ENCODE data around the gene SLC16A8.
"Not testable (repeated sequence)": the region's sequence is repeated elsewhere in the genome, so short reads cannot be mapped to it uniquely, and the experiment has no call there.

Gene SLC16A8

GRCh38 chr22:38081941-38082828, 1.8 kb downstream of the SLC16A8 start:
- in situ Hi-C loops (cut with HindIII; ENCODE audit: low sequenced_read_pairs) = no loop called here
- TF ChIP-seq CTCF (IDR thresholded peaks at IDR 0.05; ENCODE audit: low read depth, low read length, missing control alignments) = no peak
- no peak for DNase-seq (ENCODE audit: low read depth)
- H3K4me3 ChIP-seq (ENCODE audit: low read depth, low read length) = no peak overlapping the region

- no peak for TF ChIP-seq CTCF (IDR thresholded peaks at IDR 0.05; ENCODE audit: low read depth, low read length, missing control alignments)
- no peak overlapping the region for H3K4me3 ChIP-seq (ENCODE audit: low read depth, low read length)
- no peak for DNase-seq (ENCODE audit: low read depth)
- in situ Hi-C loops (cut with HindIII; ENCODE audit: low sequenced_read_pairs) = no loop called here
These were observed 2.4 kb downstream of the SLC16A8 start for GRCh38 chr22:38081636-38081940.

- in situ Hi-C loops (cut with HindIII; ENCODE audit: low sequenced_read_pairs) = no loop called here
- no peak for TF ChIP-seq CTCF (IDR thresholded peaks at IDR 0.05; ENCODE audit: low read depth, low read length, missing control alignments)
- H3K4me3 ChIP-seq (ENCODE audit: low read depth, low read length) = peak overlapping the region; percentile 15
- no peak for DNase-seq (ENCODE audit: low read depth)
These were observed 2.9 kb downstream of the SLC16A8 start for GRCh38 chr22:38080850-38081635.

- in situ Hi-C loops (cut with HindIII; ENCODE audit: low sequenced_read_pairs) = no loop called here
- no peak for TF ChIP-seq CTCF (IDR thresholded peaks at IDR 0.05; ENCODE audit: low read depth, low read length, missing control alignments)
- no peak for DNase-seq (ENCODE audit: low read depth)
- H3K4me3 ChIP-seq (ENCODE audit: low read depth, low read length) = no peak overlapping the region
These were observed 3.5 kb downstream of the SLC16A8 start for GRCh38 chr22:38080474-38080849.

- no peak overlapping the region for H3K4me3 ChIP-seq (ENCODE audit: low read depth, low read length)
- no peak for DNase-seq (ENCODE audit: low read depth)
- in situ Hi-C loops (cut with HindIII; ENCODE audit: low sequenced_read_pairs) = no loop called here
- no peak for TF ChIP-seq CTCF (IDR thresholded peaks at IDR 0.05; ENCODE audit: low read depth, low read length, missing control alignments)
These were observed 4.2 kb downstream of the SLC16A8 start for GRCh38 chr22:38079804-38080203.

- H3K4me3 ChIP-seq (ENCODE audit: low read depth, low read length); DNase-seq (ENCODE audit: low read depth); in situ Hi-C loops (cut with HindIII; ENCODE audit: low sequenced_read_pairs): not testable (repeated sequence)
These were observed 4.8 kb downstream of the SLC16A8 start for GRCh38 chr22:38079208-38079607.
